Thyroid gland (tissue), 4 donors: ENCODE data around the gene RASGRF2.

ENCODE experiments used
- POLR2A ChIP-seq, 2 donors: fragments of 450-650 bp; IDR thresholded peaks; one replicate each; pipeline ENCODE4 v1.6.1; 2017; ENCODE audit warnings: antibody characterized with exemption in 2 of 2, mild to moderate bottlenecking in 2 of 2, moderate library complexity in 1 of 2
- TF ChIP-seq, protein P1 (sequence below), 6 experiments: fragments of 200-600 bp in 3 of 6; fragments of 450-650 bp in 3 of 6; sonication (generic) in 3 of 6; IDR thresholded peaks; one replicate each; pipeline ENCODE4 v1.5.1; 2016 to 2019; ENCODE audit warnings: antibody characterized with exemption in 6 of 6, mild to moderate bottlenecking in 2 of 6, inconsistent platforms in 1 of 6, moderate library complexity in 1 of 6

DNA sequence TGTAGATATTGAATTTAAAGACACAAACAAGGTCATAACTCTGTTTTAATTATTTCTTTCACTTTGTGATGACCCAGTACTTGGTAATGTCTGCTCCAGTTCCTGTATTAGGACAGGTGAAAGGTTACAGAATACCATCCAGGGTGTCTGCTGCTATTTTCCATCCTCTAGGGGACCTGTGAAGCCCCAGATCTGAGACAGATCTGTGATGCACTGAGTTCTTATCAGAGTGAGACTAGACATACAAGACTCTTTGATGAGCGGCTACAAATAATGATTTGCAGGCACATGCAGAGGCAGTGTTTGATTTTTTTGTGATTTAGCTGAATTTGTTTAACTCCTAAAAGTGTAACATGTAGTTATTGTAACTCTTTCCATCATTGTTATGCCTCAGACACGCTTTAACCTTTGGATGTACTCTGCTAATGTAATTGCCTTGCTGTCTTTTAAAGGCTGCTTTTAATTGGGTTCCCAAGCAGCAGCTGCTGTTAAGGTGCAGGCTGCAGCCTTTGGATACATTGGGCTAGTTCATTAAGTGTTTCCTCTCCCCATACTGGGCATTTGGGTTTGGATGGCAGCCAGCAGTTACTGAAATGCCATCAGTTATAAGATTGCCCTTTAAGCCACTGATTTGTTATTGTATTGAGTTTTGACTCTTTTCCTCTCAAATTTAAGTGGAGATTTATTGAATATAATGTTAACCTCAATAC lies 63.3 kb downstream of the RASGRF2 start:
- TF ChIP-seq POLR2A (IDR thresholded peaks at IDR 0.05), result no peak
- TF ChIP-seq, protein P1, sequence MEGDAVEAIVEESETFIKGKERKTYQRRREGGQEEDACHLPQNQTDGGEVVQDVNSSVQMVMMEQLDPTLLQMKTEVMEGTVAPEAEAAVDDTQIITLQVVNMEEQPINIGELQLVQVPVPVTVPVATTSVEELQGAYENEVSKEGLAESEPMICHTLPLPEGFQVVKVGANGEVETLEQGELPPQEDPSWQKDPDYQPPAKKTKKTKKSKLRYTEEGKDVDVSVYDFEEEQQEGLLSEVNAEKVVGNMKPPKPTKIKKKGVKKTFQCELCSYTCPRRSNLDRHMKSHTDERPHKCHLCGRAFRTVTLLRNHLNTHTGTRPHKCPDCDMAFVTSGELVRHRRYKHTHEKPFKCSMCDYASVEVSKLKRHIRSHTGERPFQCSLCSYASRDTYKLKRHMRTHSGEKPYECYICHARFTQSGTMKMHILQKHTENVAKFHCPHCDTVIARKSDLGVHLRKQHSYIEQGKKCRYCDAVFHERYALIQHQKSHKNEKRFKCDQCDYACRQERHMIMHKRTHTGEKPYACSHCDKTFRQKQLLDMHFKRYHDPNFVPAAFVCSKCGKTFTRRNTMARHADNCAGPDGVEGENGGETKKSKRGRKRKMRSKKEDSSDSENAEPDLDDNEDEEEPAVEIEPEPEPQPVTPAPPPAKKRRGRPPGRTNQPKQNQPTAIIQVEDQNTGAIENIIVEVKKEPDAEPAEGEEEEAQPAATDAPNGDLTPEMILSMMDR (IDR thresholded peaks at IDR 0.05), result no peak
